ENCODE data around the gene FSCN2.
A peak's percentile ranks its signal among the peaks of the same experiment; 100 is the strongest.

Gene FSCN2

GRCh38 chr17:81540676-81541027, 12.5 kb downstream of the FSCN2 start:
- DNase-seq, result no peak

GRCh38 chr17:81541123-81541522, 12.9 kb downstream of the FSCN2 start:
- DNase-seq, result no peak

- DNase-seq, result no peak
These were observed 14.5 kb downstream of the FSCN2 start for GRCh38 chr17:81542431-81543338.

- no peak for DNase-seq
These were observed 15.1 kb downstream of the FSCN2 start for GRCh38 chr17:81543339-81543675.

- no peak for DNase-seq
These were observed 15.6 kb downstream of the FSCN2 start for GRCh38 chr17:81543756-81544155.

- no peak for DNase-seq
These were observed 16.3 kb downstream of the FSCN2 start for GRCh38 chr17:81544281-81544974.

- no peak for DNase-seq
These were observed 17.2 kb downstream of the FSCN2 start for GRCh38 chr17:81545160-81545949.

- DNase-seq, result no peak
These were observed 18.9 kb downstream of the FSCN2 start for GRCh38 chr17:81546906-81547613.

GRCh38 chr17:81547614-81547982, 19.4 kb downstream of the FSCN2 start:
- no peak for DNase-seq

GRCh38 chr17:81549031-81549557, 20.9 kb downstream of the FSCN2 start:
- no peak for DNase-seq

GRCh38 chr17:81549826-81550225, 21.6 kb downstream of the FSCN2 start:
- DNase-seq, result no peak

- DNase-seq, result no peak
These were observed 22.1 kb downstream of the FSCN2 start for GRCh38 chr17:81550285-81550684.

GRCh38 chr17:81550830-81551457, 22.8 kb downstream of the FSCN2 start:
- DNase-seq, result no peak

- DNase-seq, result no peak
These were observed 23.5 kb downstream of the FSCN2 start for GRCh38 chr17:81551458-81552243.

GRCh38 chr17:81552244-81553017, 24.3 kb downstream of the FSCN2 start, which contains the start of gene FAAP100:
TSS of gene FAAP100 (minus strand) at chr17:81552353. CDS start at chr17:81552330, 23 bp downstream.
- DNase-seq, result peak; percentile 61 to 91 (median 75)

- DNase-seq, result peak; percentile 44 to 92 (median 69)
These were observed 24.9 kb downstream of the FSCN2 start for GRCh38 chr17:81553018-81553615.

GRCh38 chr17:81553616-81554181, 25.5 kb downstream of the FSCN2 start:
- peak in 1 of 5 experiments; percentile 7 for DNase-seq

- no peak for DNase-seq
These were observed 28.1 kb downstream of the FSCN2 start for GRCh38 chr17:81556175-81556691.

- DNase-seq, result no peak
These were observed 28.7 kb downstream of the FSCN2 start for GRCh38 chr17:81556863-81557262.
